ENCODE measurements around the gene GALNT17.

The GALNT17 gene

DNA sequence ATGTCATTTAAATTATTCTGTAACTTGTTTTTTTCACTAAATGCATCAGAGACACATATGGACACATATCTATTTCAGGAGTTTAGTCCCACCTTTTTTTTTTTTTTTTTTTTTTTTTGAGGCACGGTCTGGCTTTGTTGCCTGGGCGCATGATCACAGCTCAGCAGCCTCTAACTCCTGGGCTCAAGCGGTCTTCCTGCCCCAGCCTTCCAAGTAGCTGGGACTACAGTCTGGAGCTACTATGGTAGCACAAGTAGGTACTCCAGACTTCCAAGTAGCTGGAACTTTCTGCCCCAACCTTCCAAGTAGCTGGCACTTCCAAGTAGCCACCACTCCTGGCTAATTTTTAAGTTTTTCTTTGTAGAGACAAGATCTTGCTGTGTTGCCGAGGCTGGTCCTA is 407.7 kb downstream of the GALNT17 start (continued):
- TF ChIP-seq, protein P1, sequence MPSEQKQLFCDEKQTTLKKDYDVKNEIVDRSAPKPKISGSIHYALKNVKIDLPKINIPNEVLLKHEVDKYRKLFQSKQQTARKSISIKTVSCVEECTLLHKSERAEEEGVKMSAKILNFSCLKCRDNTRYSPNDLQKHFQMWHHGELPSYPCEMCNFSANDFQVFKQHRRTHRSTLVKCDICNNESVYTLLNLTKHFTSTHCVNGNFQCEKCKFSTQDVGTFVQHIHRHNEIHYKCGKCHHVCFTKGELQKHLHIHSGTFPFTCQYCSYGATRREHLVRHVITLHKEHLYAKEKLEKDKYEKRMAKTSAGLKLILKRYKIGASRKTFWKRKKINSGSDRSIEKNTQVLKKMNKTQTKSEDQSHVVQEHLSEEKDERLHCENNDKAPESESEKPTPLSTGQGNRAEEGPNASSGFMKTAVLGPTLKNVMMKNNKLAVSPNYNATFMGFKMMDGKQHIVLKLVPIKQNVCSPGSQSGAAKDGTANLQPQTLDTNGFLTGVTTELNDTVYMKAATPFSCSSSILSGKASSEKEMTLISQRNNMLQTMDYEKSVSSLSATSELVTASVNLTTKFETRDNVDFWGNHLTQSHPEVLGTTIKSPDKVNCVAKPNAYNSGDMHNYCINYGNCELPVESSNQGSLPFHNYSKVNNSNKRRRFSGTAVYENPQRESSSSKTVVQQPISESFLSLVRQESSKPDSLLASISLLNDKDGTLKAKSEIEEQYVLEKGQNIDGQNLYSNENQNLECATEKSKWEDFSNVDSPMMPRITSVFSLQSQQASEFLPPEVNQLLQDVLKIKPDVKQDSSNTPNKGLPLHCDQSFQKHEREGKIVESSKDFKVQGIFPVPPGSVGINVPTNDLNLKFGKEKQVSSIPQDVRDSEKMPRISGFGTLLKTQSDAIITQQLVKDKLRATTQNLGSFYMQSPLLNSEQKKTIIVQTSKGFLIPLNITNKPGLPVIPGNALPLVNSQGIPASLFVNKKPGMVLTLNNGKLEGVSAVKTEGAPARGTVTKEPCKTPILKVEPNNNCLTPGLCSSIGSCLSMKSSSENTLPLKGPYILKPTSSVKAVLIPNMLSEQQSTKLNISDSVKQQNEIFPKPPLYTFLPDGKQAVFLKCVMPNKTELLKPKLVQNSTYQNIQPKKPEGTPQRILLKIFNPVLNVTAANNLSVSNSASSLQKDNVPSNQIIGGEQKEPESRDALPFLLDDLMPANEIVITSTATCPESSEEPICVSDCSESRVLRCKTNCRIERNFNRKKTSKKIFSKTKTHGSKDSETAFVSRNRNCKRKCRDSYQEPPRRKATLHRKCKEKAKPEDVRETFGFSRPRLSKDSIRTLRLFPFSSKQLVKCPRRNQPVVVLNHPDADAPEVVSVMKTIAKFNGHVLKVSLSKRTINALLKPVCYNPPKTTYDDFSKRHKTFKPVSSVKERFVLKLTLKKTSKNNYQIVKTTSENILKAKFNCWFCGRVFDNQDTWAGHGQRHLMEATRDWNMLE (tag by site-specific recombination; conservative IDR thresholded peaks at IDR 0.05; ENCODE audit: low read depth) = no peak
- TF ChIP-seq ZNF274 (IDR thresholded peaks at IDR 0.05; ENCODE audit: low read length) (no peak), ZNF274 (tag by site-specific recombination; IDR thresholded peaks at IDR 0.05; ENCODE audit: borderline replicate concordance) (no peak), ZBTB7A (tag by site-specific recombination; IDR thresholded peaks at IDR 0.05; ENCODE audit: low read depth) (no peak)

DNA sequence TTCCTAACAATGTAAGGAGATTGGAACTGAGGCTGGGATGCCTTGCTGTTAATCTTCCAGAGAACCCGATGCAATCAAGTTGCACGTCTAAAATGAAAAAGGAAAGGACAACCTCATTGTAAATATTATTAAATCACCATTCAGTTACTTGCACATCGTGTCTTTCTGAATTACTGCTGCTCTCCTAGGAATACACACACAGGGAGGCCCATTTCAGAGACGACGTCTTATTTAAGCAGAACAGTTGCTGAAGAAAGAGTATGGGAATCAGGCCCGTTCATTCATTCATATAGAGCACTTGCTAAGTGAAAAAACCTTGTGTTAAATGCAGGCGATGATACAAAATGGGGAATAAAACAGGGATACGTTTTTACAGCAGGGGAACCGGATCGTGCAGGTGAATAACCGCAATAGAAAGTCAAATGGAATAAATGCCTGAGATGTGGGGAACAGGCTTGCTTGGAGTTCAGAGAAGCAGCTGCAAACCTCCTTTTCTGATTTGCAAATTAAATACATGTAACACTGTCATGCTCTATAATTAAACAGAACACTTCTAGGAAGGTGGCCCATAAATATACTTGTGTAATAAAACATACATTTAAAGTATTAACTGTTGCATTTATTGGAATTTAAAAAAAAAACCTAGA is 409.9 kb downstream of the GALNT17 start:
- Histone ChIP-seq H3K9me3 (ENCODE audit: control insufficient read depth, insufficient read depth, low read depth, low read length) (no peaks in the 10 kb centered on the region), H3K4me1 (ENCODE audit: control insufficient read depth, insufficient read depth, low read length) (no peaks in the 10 kb centered on the region), H3K4me3 (ENCODE audit: low read depth, low read length) (no peak overlapping the region), H3K36me3 (ENCODE audit: control insufficient read depth in 2 of 2, insufficient read depth in 1 of 2, low read length in 2 of 2) (no peaks in the 10 kb centered on the region), H3K27ac (ENCODE audit: extremely low read depth, low read depth, low read length) (no peak overlapping the region)
- ChIA-PET CTCF (no interaction called here), POLR2A (no interaction called here)
- TF ChIP-seq ZNF274 (IDR thresholded peaks at IDR 0.05; ENCODE audit: low read length) (no peak), ZNF274 (tag by site-specific recombination; IDR thresholded peaks at IDR 0.05; ENCODE audit: borderline replicate concordance) (no peak), ZNF335 (tag by site-specific recombination; conservative IDR thresholded peaks at IDR 0.05) (no peak), HOXA7 (CRISPR knock-in tag; IDR thresholded peaks at IDR 0.05; ENCODE audit: borderline replicate concordance) (no peak), ZBTB17 (tag by site-specific recombination; IDR thresholded peaks at IDR 0.05) (no peak), ZBTB8A (tag by site-specific recombination; IDR thresholded peaks at IDR 0.05) (no peak), ZNF544 (tag by site-specific recombination; IDR thresholded peaks at IDR 0.05) (no peak), ZNF510 (tag by site-specific recombination; IDR thresholded peaks at IDR 0.05; ENCODE audit: insufficient replicate concordance) (no peak), ZFP37 (tag by site-specific recombination; IDR thresholded peaks at IDR 0.05) (no peak), WT1 (tag by site-specific recombination; IDR thresholded peaks at IDR 0.05) (no peak), ZNF660 (tag by site-specific recombination; IDR thresholded peaks at IDR 0.05) (no peak), ZNF658 (tag by site-specific recombination; IDR thresholded peaks at IDR 0.05) (no peak), ZNF37A (tag by site-specific recombination; IDR thresholded peaks at IDR 0.05) (no peak), ZSCAN16 (tag by site-specific recombination; IDR thresholded peaks at IDR 0.05) (no peak), HOXD13 (CRISPR knock-in tag; IDR thresholded peaks at IDR 0.05; ENCODE audit: borderline replicate concordance) (no peak), ZNF785 (tag by site-specific recombination; IDR thresholded peaks at IDR 0.05) (no peak), ZNF391 (tag by site-specific recombination; IDR thresholded peaks at IDR 0.05; ENCODE audit: borderline replicate concordance, low read depth) (no peak), ZNF558 (tag by site-specific recombination; IDR thresholded peaks at IDR 0.05) (no peak)
- TF ChIP-seq, protein P2, sequence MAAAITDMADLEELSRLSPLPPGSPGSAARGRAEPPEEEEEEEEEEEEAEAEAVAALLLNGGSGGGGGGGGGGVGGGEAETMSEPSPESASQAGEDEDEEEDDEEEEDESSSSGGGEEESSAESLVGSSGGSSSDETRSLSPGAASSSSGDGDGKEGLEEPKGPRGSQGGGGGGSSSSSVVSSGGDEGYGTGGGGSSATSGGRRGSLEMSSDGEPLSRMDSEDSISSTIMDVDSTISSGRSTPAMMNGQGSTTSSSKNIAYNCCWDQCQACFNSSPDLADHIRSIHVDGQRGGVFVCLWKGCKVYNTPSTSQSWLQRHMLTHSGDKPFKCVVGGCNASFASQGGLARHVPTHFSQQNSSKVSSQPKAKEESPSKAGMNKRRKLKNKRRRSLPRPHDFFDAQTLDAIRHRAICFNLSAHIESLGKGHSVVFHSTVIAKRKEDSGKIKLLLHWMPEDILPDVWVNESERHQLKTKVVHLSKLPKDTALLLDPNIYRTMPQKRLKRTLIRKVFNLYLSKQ (tag by site-specific recombination; IDR thresholded peaks at IDR 0.05; ENCODE audit: borderline replicate concordance) = no peak

Measured in HEK293 (cell line).